ENCODE results near the gene DUSP10. TPM values are rescaled to one million over a fixed set of nuclear protein-coding genes. Genes with fewer than 3 reads are reported as not detected.

The DUSP10 gene
- total RNA-seq, 6 donors from 2014 or later = 7.7 to 13.7 (median 11.9) TPM

- 89 to 91% methylated on average over 2 of the region's 2 CpGs for WGBS, 2 donors
- H3K4me3 ChIP-seq = no peak overlapping the region
- no peaks in the 10 kb centered on the region for H3K27me3 ChIP-seq
- no peaks in the 10 kb centered on the region for H3K4me1 ChIP-seq
- H3K27ac ChIP-seq = no peak overlapping the region
- no peaks in the 10 kb centered on the region for H3K9me3 ChIP-seq
- DNase-seq (no peak), ATAC-seq (ENCODE audit: low FRiP score in 2 of 2) (no peak)
- H3K36me3 ChIP-seq = no peaks in the 10 kb centered on the region
- no peak for TF ChIP-seq POLR2AphosphoS5 (IDR thresholded peaks at IDR 0.05)
- no peak for TF ChIP-seq EP300 (IDR thresholded peaks at IDR 0.05)
- no peak for TF ChIP-seq POLR2A (IDR thresholded peaks at IDR 0.05)
- no peak for TF ChIP-seq CTCF (IDR thresholded peaks at IDR 0.05)
These were observed 61.8 kb downstream of the DUSP10 start for GRCh38 chr1:221680085-221680484.

GRCh38 chr1:221678014-221678413, 63.9 kb downstream of the DUSP10 start:
- DNase-seq (no peak), ATAC-seq (ENCODE audit: low FRiP score in 2 of 2) (no peak)
- no peaks in the 10 kb centered on the region for H3K9me3 ChIP-seq
- H3K27ac ChIP-seq = no peak overlapping the region
- no peak for TF ChIP-seq EP300 (IDR thresholded peaks at IDR 0.05)
- no peak for TF ChIP-seq CTCF (IDR thresholded peaks at IDR 0.05)
- TF ChIP-seq POLR2A (IDR thresholded peaks at IDR 0.05) = no peak
- 97% methylated on average over 1 of the region's 1 CpG for WGBS, 2 donors
- H3K4me3 ChIP-seq = no peak overlapping the region
- no peaks in the 10 kb centered on the region for H3K36me3 ChIP-seq
- no peaks in the 10 kb centered on the region for H3K4me1 ChIP-seq
- no peaks in the 10 kb centered on the region for H3K27me3 ChIP-seq

- TF ChIP-seq CTCF (IDR thresholded peaks at IDR 0.05) = no peak
- TF ChIP-seq EP300 (IDR thresholded peaks at IDR 0.05) = no peak
- no peak for TF ChIP-seq POLR2A (IDR thresholded peaks at IDR 0.05)
- no peak for TF ChIP-seq POLR2AphosphoS5 (IDR thresholded peaks at IDR 0.05)
- no peaks in the 10 kb centered on the region for H3K36me3 ChIP-seq
These were observed 65.7 kb downstream of the DUSP10 start for GRCh38 chr1:221675880-221676800.

GRCh38 chr1:221672965-221673364, 68.9 kb downstream of the DUSP10 start:
- DNase-seq = no peak
- Histone ChIP-seq H3K4me1 (no peaks in the 10 kb centered on the region), H3K27me3 (no peaks in the 10 kb centered on the region), H3K4me3 (no peak overlapping the region), H3K27ac (no peak overlapping the region), H3K36me3 (no peaks in the 10 kb centered on the region), H3K9me3 (no peaks in the 10 kb centered on the region)
- no peak for ATAC-seq (ENCODE audit: low FRiP score in 2 of 2)
- 70 to 80% methylated on average over 3 of the region's 3 CpGs for WGBS, 2 donors
- no peak for TF ChIP-seq CTCF (IDR thresholded peaks at IDR 0.05)
- no peak for TF ChIP-seq POLR2AphosphoS5 (IDR thresholded peaks at IDR 0.05)
- no peak for TF ChIP-seq EP300 (IDR thresholded peaks at IDR 0.05)
- TF ChIP-seq POLR2A (IDR thresholded peaks at IDR 0.05) = no peak

More at GRCh38 chr1:221675880-221676800, 65.7 kb downstream of the DUSP10 start:
- Histone ChIP-seq H3K4me1 (no peaks in the 10 kb centered on the region), H3K27me3 (no peaks in the 10 kb centered on the region), H3K27ac (no peak overlapping the region), H3K4me3 (no peak overlapping the region), H3K9me3 (no peaks in the 10 kb centered on the region)
- no peak for DNase-seq
- 77 to 79% methylated on average over 5 of the region's 5 CpGs for WGBS, 2 donors
- ATAC-seq (ENCODE audit: low FRiP score in 2 of 2) = no peak

GRCh38 chr1:221672239-221672645, 69.6 kb downstream of the DUSP10 start:
- 59 to 64% methylated on average over 2 of the region's 2 CpGs for WGBS, 2 donors
- no peak for TF ChIP-seq CTCF (IDR thresholded peaks at IDR 0.05)
- no peak for TF ChIP-seq EP300 (IDR thresholded peaks at IDR 0.05)
- no peak for TF ChIP-seq POLR2A (IDR thresholded peaks at IDR 0.05)
- TF ChIP-seq POLR2AphosphoS5 (IDR thresholded peaks at IDR 0.05) = no peak
- no peak overlapping the region for H3K4me3 ChIP-seq
- H3K27ac ChIP-seq = no peak overlapping the region
- H3K4me1 ChIP-seq = no peaks in the 10 kb centered on the region
- H3K27me3 ChIP-seq = no peaks in the 10 kb centered on the region
- no peaks in the 10 kb centered on the region for H3K9me3 ChIP-seq
- no peak for DNase-seq
- ATAC-seq (ENCODE audit: low FRiP score in 2 of 2) = no peak
- no peaks in the 10 kb centered on the region for H3K36me3 ChIP-seq
